HCT116 (cell line): ENCODE measurements around the gene ATN1.

Experiments
- TF ChIP-seq, protein P1 (sequence below), 3 experiments: fragments of 200-600 bp in 1 of 3; sonication (generic) in 1 of 3; IDR thresholded peaks in 2 of 3; conservative IDR thresholded peaks in 1 of 3; 2 replicates each; pipeline ENCODE4 v1.5.1; 2012 to 2017; ENCODE audit warnings: low read depth in 2 of 3, low read length in 2 of 3, antibody characterized with exemption in 1 of 3, borderline replicate concordance in 1 of 3, control low read depth in 1 of 3, mild to moderate bottlenecking in 1 of 3, mixed read lengths in 1 of 3, mixed run types in 1 of 3, moderate library complexity in 1 of 3; ENCODE audit not compliant: insufficient read depth in 1 of 3
- TF ChIP-seq, protein P2 (sequence below): IDR thresholded peaks from 2 replicates; pipeline ENCODE4 v1.6.1; 2012; ENCODE audit warnings: low read depth

DNA sequence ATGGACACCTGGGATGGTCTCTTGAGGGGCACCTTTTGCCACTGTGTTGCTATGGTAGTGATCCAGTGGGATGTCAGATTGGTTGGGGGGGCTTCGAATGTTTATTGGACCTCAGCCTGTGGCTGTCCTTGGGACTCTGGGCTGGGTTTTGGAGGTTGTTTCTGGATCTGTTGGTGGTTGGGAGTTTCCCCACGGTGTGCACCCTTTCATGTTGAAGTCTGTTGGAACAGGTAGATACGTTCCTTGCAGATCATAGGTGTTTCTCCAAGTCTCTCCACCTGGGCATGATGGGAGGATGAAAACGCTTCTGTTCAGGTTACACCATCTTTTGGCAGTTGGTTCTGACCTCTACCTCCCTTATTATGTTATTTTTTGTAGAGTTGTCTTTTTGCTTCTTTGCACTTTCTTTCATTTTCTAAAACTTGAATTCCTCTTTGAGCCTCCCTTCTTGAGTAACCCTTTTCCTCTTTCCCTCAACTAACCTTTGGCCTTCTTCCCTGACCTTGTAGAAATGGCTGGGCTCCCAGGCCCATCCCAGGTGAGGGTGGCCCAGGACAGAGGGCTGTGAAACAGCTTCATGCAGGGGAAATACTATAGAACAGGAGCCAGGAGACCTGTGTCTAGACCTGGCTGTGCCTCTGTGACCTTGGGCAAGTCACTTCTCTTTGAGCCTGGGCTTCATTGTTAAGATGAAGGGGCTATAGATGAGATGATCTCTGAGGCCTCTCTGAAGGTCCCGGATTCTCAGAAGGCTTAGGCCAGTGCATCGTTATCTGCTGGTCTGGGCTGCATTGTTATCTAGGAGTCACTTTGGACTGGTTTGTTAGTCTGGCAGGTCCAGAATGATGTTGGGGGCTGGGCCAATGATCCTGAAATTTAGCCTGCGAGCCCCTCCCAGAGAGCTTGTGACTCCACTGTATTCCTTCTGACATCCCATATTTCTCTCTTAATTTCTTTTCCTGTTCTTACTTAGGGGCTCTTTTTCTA, 2.0 kb downstream of the ATN1 start:
- TF ChIP-seq, protein P1, sequence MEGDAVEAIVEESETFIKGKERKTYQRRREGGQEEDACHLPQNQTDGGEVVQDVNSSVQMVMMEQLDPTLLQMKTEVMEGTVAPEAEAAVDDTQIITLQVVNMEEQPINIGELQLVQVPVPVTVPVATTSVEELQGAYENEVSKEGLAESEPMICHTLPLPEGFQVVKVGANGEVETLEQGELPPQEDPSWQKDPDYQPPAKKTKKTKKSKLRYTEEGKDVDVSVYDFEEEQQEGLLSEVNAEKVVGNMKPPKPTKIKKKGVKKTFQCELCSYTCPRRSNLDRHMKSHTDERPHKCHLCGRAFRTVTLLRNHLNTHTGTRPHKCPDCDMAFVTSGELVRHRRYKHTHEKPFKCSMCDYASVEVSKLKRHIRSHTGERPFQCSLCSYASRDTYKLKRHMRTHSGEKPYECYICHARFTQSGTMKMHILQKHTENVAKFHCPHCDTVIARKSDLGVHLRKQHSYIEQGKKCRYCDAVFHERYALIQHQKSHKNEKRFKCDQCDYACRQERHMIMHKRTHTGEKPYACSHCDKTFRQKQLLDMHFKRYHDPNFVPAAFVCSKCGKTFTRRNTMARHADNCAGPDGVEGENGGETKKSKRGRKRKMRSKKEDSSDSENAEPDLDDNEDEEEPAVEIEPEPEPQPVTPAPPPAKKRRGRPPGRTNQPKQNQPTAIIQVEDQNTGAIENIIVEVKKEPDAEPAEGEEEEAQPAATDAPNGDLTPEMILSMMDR (IDR thresholded peaks at IDR 0.05 in 2 of 3, conservative IDR thresholded peaks at IDR 0.05 in 1 of 3; ENCODE audit: borderline replicate concordance in 1 of 3, insufficient read depth in 1 of 3, low read depth in 2 of 3, low read length in 2 of 3), result no peak
- TF ChIP-seq, protein P2, sequence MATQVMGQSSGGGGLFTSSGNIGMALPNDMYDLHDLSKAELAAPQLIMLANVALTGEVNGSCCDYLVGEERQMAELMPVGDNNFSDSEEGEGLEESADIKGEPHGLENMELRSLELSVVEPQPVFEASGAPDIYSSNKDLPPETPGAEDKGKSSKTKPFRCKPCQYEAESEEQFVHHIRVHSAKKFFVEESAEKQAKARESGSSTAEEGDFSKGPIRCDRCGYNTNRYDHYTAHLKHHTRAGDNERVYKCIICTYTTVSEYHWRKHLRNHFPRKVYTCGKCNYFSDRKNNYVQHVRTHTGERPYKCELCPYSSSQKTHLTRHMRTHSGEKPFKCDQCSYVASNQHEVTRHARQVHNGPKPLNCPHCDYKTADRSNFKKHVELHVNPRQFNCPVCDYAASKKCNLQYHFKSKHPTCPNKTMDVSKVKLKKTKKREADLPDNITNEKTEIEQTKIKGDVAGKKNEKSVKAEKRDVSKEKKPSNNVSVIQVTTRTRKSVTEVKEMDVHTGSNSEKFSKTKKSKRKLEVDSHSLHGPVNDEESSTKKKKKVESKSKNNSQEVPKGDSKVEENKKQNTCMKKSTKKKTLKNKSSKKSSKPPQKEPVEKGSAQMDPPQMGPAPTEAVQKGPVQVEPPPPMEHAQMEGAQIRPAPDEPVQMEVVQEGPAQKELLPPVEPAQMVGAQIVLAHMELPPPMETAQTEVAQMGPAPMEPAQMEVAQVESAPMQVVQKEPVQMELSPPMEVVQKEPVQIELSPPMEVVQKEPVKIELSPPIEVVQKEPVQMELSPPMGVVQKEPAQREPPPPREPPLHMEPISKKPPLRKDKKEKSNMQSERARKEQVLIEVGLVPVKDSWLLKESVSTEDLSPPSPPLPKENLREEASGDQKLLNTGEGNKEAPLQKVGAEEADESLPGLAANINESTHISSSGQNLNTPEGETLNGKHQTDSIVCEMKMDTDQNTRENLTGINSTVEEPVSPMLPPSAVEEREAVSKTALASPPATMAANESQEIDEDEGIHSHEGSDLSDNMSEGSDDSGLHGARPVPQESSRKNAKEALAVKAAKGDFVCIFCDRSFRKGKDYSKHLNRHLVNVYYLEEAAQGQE, result no peak
